Activated T-helper 17 cell treated with anti-CD3 and anti-CD28 coated beads, Interleukin-2, amount 50 U/mL, for 72 hours (primary cell): ENCODE data around the gene METAP1. TPM values are rescaled to one million over a fixed set of nuclear protein-coding genes. Genes with fewer than 3 reads are reported as not detected.
"Not testable (repeated sequence)": the region's sequence is repeated elsewhere in the genome, so short reads cannot be mapped to it uniquely, and the experiment has no call there.

ENCODE experiments used
- ATAC-seq: fragments of 150-1000 bp; cut with Tn5 transposase; replicated peaks from 2 replicates; pipeline ENCODE4 v1.10.0; 2021; ENCODE audit warnings: mild to moderate bottlenecking, moderate library complexity
- H3K27ac Mint-ChIP-seq: one replicate; pipeline ENCODE4 v1.8.0; 2022; ENCODE audit warnings: mixed read lengths
- H3K27me3 Mint-ChIP-seq: one replicate; pipeline ENCODE4 v1.8.0; 2022; ENCODE audit warnings: mixed read lengths
- H3K36me3 Mint-ChIP-seq: one replicate; pipeline ENCODE4 v1.8.0; 2022; ENCODE audit warnings: low read depth, mild to moderate bottlenecking, mixed read lengths
- H3K4me1 Mint-ChIP-seq: one replicate; pipeline ENCODE4 v1.8.0; 2022; ENCODE audit warnings: mixed read lengths
- H3K4me3 Mint-ChIP-seq: one replicate; pipeline ENCODE4 v1.8.0; 2022; ENCODE audit warnings: mild to moderate bottlenecking, mixed read lengths
- H3K9me3 Mint-ChIP-seq: one replicate; pipeline ENCODE4 v1.8.0; 2022; ENCODE audit warnings: mixed read lengths
- total RNA-seq, 2 donors: library from RNA; stranded (reverse); gene quantifications; one replicate each; pipeline ENCODE4 v1.2.3, GENCODE V29; 2022

METAP1 gene
- total RNA-seq, 2 donors from 2014 or later, result 59.6 to 64.1 TPM

GRCh38 chr4:98987720-98988119 is 7.8 kb upstream of the METAP1 start:
- Mint-ChIP-seq H3K4me3 (no peak overlapping the region), H3K4me1 (no peaks in the 10 kb centered on the region), H3K36me3 (no peaks in the 10 kb centered on the region), H3K27ac (no peak overlapping the region), H3K27me3 (peaks cover 9% of the 10 kb centered on the region), H3K9me3 (peaks cover 5% of the 10 kb centered on the region)
- ATAC-seq, result no peak

GRCh38 chr4:98992835-98993234 is 2.7 kb upstream of the METAP1 start:
- H3K9me3 Mint-ChIP-seq, H3K27me3 Mint-ChIP-seq, H3K4me3 Mint-ChIP-seq, H3K36me3 Mint-ChIP-seq, ATAC-seq, H3K27ac Mint-ChIP-seq: not testable (repeated sequence)
- H3K4me1 Mint-ChIP-seq, result peaks cover 13% of the 10 kb centered on the region

GRCh38 chr4:98993419-98994071 is 2.0 kb upstream of the METAP1 start:
- no peaks in the 10 kb centered on the region for H3K27me3 Mint-ChIP-seq
- no peaks in the 10 kb centered on the region for H3K36me3 Mint-ChIP-seq
- no peak overlapping the region for H3K27ac Mint-ChIP-seq
- H3K9me3 Mint-ChIP-seq, result no peaks in the 10 kb centered on the region
- peaks cover 16% of the 10 kb centered on the region for H3K4me1 Mint-ChIP-seq
- no peak overlapping the region for H3K4me3 Mint-ChIP-seq
- no peak for ATAC-seq

- Mint-ChIP-seq H3K27me3 (no peaks in the 10 kb centered on the region), H3K27ac (peak overlapping the region; percentile 98), H3K36me3 (no peaks in the 10 kb centered on the region), H3K9me3 (no peaks in the 10 kb centered on the region), H3K4me3 (peak overlapping the region; percentile 84), H3K4me1 (peaks cover 16% of the 10 kb centered on the region)
- ATAC-seq, result no peak
Measured at GRCh38 chr4:98994474-98995182, 893 bp upstream of the METAP1 start.

GRCh38 chr4:98996056-98996764 is 689 bp downstream of the METAP1 start:
- Mint-ChIP-seq H3K27me3 (no peaks in the 10 kb centered on the region), H3K4me3 (peak overlapping the region; percentile 84), H3K36me3 (no peaks in the 10 kb centered on the region), H3K4me1 (peaks cover 25% of the 10 kb centered on the region), H3K27ac (peak overlapping the region; percentile 21), H3K9me3 (no peaks in the 10 kb centered on the region)
- ATAC-seq, result peak; percentile 1

- peaks cover 25% of the 10 kb centered on the region for H3K4me1 Mint-ChIP-seq
- peak overlapping the region; percentile 21 for H3K27ac Mint-ChIP-seq
- no peaks in the 10 kb centered on the region for H3K27me3 Mint-ChIP-seq
- no peaks in the 10 kb centered on the region for H3K9me3 Mint-ChIP-seq
- H3K36me3 Mint-ChIP-seq, result no peaks in the 10 kb centered on the region
- peak overlapping the region; percentile 84 for H3K4me3 Mint-ChIP-seq
- ATAC-seq, result no peak
Measured at GRCh38 chr4:98996765-98997068, 1.2 kb downstream of the METAP1 start.

GRCh38 chr4:98997166-98997565 is 1.6 kb downstream of the METAP1 start:
- Mint-ChIP-seq H3K36me3 (no peaks in the 10 kb centered on the region), H3K9me3 (no peaks in the 10 kb centered on the region), H3K4me3 (peak overlapping the region; percentile 84), H3K27ac (no peak overlapping the region), H3K4me1 (peaks cover 30% of the 10 kb centered on the region), H3K27me3 (no peaks in the 10 kb centered on the region)
- no peak for ATAC-seq

- H3K4me1 Mint-ChIP-seq, result peaks cover 36% of the 10 kb centered on the region
- H3K27ac Mint-ChIP-seq, result no peak overlapping the region
- no peaks in the 10 kb centered on the region for H3K36me3 Mint-ChIP-seq
- no peaks in the 10 kb centered on the region for H3K27me3 Mint-ChIP-seq
- no peaks in the 10 kb centered on the region for H3K9me3 Mint-ChIP-seq
- no peak overlapping the region for H3K4me3 Mint-ChIP-seq
- ATAC-seq, result no peak
Measured at GRCh38 chr4:98998551-98998950, 3.0 kb downstream of the METAP1 start.

- no peaks in the 10 kb centered on the region for H3K27me3 Mint-ChIP-seq
- H3K36me3 Mint-ChIP-seq, result peaks cover 8% of the 10 kb centered on the region
- ATAC-seq, result no peak
- no peaks in the 10 kb centered on the region for H3K9me3 Mint-ChIP-seq
- no peak overlapping the region for H3K27ac Mint-ChIP-seq
- H3K4me3 Mint-ChIP-seq, result no peak overlapping the region
- H3K4me1 Mint-ChIP-seq, result peaks cover 37% of the 10 kb centered on the region
Measured at GRCh38 chr4:99002279-99002678, 6.8 kb downstream of the METAP1 start.

- H3K9me3 Mint-ChIP-seq, result peaks cover 6% of the 10 kb centered on the region
- H3K27ac Mint-ChIP-seq, result no peak overlapping the region
- H3K27me3 Mint-ChIP-seq, result no peaks in the 10 kb centered on the region
- peaks cover 44% of the 10 kb centered on the region for H3K36me3 Mint-ChIP-seq
- H3K4me1 Mint-ChIP-seq, result peaks cover 21% of the 10 kb centered on the region
- ATAC-seq, result no peak
- H3K4me3 Mint-ChIP-seq, result no peak overlapping the region
Measured at GRCh38 chr4:99008051-99008450, 12.5 kb downstream of the METAP1 start.

GRCh38 chr4:99011910-99012309 is 16.4 kb downstream of the METAP1 start:
- Mint-ChIP-seq H3K9me3 (peaks cover 6% of the 10 kb centered on the region), H3K27ac (no peak overlapping the region), H3K4me3 (no peak overlapping the region), H3K4me1 (peaks cover 32% of the 10 kb centered on the region), H3K27me3 (no peaks in the 10 kb centered on the region), H3K36me3 (peaks cover 47% of the 10 kb centered on the region)
- no peak for ATAC-seq

- no peak overlapping the region for H3K27ac Mint-ChIP-seq
- no peak overlapping the region for H3K4me3 Mint-ChIP-seq
- peaks cover 32% of the 10 kb centered on the region for H3K36me3 Mint-ChIP-seq
- no peak for ATAC-seq
- peaks cover 24% of the 10 kb centered on the region for H3K4me1 Mint-ChIP-seq
- H3K9me3 Mint-ChIP-seq, result peaks cover 6% of the 10 kb centered on the region
- no peaks in the 10 kb centered on the region for H3K27me3 Mint-ChIP-seq
Measured at GRCh38 chr4:99013402-99013843, 17.9 kb downstream of the METAP1 start.

GRCh38 chr4:99013884-99014523 is 18.5 kb downstream of the METAP1 start:
- Mint-ChIP-seq H3K4me3 (no peak overlapping the region), H3K27me3 (no peaks in the 10 kb centered on the region), H3K27ac (no peak overlapping the region), H3K4me1 (peaks cover 25% of the 10 kb centered on the region), H3K36me3 (peaks cover 34% of the 10 kb centered on the region), H3K9me3 (peaks cover 6% of the 10 kb centered on the region)
- ATAC-seq, result peak; percentile 35

GRCh38 chr4:99021386-99021785 is 25.9 kb downstream of the METAP1 start:
- H3K9me3 Mint-ChIP-seq, result peaks cover 17% of the 10 kb centered on the region
- no peaks in the 10 kb centered on the region for H3K27me3 Mint-ChIP-seq
- no peak overlapping the region for H3K27ac Mint-ChIP-seq
- peaks cover 40% of the 10 kb centered on the region for H3K4me1 Mint-ChIP-seq
- H3K36me3 Mint-ChIP-seq, result peaks cover 27% of the 10 kb centered on the region
- ATAC-seq, result no peak
- H3K4me3 Mint-ChIP-seq, result no peak overlapping the region
